Measurements from ENCODE around the gene C1QTNF12.

C1QTNF12 gene

DNA sequence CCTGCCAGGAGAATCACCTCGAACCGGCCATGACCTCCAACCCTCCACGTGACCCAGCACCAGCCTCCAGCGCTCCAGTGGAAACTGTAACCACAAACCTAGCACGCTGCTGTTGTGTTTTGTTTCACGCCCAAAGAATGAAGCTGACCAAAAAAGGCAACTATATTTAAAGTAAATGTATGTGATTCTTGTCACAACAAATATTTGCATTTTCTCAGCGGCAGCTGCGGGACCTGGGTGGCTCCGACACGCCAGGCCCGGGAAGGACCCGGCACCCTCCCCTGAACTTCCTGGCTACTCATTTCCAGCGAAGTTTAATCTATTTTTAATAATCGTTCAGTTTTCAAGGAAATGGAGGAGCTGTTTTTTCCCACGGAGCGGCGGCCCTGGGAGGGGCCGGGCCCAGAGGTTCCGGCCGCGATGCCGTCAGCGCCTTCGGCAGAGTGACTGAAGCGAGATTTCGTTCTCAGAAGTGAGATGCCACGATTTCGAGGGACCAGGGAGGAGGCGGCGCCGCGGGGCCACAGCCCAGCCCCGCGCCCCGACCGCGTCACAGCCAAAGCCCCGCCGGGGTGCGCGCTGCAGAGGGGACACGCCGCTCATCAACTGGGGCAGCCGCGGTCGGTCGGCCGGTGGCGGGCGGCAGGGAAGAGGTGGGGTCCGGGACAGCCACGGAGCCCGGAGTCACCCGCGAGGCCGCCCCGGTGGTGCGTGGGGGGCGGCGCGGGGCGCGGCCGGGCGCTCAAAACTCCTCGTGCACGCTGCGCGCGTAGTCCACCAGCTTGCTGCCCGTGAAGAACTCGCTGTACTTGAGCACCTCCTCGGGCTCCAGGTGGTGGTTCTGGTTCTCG is 29.5 kb downstream of the C1QTNF12 start:
- Histone ChIP-seq H3K4me1 (ENCODE audit: low read depth, poor library complexity, severe bottlenecking) (peaks cover 12% of the 10 kb centered on the region), H2AFZ (ENCODE audit: low read depth) (no peak overlapping the region), H3K27ac (no peak overlapping the region), H3K36me3 (ENCODE audit: insufficient read depth) (no peaks in the 10 kb centered on the region), H3K4me3 (IDR thresholded peaks at IDR 0.05; ENCODE audit: insufficient read depth, low read depth, low read length) (no peak overlapping the region), H3K27me3 (ENCODE audit: insufficient read depth, low read depth) (no peaks in the 10 kb centered on the region), H4K20me1 (ENCODE audit: insufficient read depth) (no peaks in the 10 kb centered on the region), H3K79me2 (ENCODE audit: insufficient read depth, low read depth) (no peaks in the 10 kb centered on the region), H3K9ac (no peak overlapping the region), H3K4me2 (no peak overlapping the region)
- no peak for TF ChIP-seq CTCF (conservative IDR thresholded peaks at IDR 0.05; ENCODE audit: low read depth, low read length)

DNA sequence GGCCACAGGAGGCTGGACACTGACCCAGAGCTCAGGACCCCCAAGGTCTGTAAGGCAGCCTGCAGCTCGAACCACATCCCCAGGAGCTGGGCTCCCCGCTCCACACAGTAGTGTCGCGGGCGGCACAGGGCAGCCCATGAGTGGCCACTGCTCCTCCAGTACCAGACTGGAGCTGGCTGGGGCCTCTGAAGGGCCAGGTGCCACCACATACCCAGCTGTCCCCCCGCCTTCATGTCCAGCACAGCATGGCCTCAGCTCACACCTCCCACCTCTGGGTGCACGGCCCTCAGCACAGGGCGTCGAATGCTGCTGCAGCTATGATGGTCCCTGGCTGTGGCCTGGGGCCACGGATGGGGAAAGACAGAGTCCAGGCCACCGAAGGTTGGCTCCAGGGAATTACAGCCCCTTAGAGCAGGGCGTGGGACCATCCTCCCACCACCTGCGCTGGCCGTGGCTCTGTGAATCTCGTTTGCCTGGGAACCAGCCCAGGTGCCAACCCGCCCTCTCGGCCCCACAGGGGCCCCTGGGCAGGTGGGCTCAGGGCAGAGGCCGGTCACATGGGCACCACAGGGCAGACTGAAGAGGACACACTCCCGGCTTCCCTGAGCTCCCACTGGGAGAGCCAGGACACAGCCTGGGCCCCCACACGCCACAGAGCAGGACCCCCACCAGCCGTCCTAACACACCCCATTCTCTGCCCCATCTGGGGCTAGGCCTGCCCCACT is 30.5 kb downstream of the C1QTNF12 start:
- no peak for TF ChIP-seq CTCF (conservative IDR thresholded peaks at IDR 0.05; ENCODE audit: low read depth, low read length)
- Histone ChIP-seq H3K4me1 (ENCODE audit: low read depth, poor library complexity, severe bottlenecking) (peaks cover 12% of the 10 kb centered on the region), H3K4me2 (no peak overlapping the region), H3K27ac (no peak overlapping the region), H3K27me3 (ENCODE audit: insufficient read depth, low read depth) (no peaks in the 10 kb centered on the region), H3K79me2 (ENCODE audit: insufficient read depth, low read depth) (no peaks in the 10 kb centered on the region), H2AFZ (ENCODE audit: low read depth) (no peak overlapping the region), H3K4me3 (IDR thresholded peaks at IDR 0.05; ENCODE audit: insufficient read depth, low read depth, low read length) (no peak overlapping the region), H3K36me3 (ENCODE audit: insufficient read depth) (no peaks in the 10 kb centered on the region), H3K9ac (no peak overlapping the region), H4K20me1 (ENCODE audit: insufficient read depth) (no peaks in the 10 kb centered on the region)

DNA sequence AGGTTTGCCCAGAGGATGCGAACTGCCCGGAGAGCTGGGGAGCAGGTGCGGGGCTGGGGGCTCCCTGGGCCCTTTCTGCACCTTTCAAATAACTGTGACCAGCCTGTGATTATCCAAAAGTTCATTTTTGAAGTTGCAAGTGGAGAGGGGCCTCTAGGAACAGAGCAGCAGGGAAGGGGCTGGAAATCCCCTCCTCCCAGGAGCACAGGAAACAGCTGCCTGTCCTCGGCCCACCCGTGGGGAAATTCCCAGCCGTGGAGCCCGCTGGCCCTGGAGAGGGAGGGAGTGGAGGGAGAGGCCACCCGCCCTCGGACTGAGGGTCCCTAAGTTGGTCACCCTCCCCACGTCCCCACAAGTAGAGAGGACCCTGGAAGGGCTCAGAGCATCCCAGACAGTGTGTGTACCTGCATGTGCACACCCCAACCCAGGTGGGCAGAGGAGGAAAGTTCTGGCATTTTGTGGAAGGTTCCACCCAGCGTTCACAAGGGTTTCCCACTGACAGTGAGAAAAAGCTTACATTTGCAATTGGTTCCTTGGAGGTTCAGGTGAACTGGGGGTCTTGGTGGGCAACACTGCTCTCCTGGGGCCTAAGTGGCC is 31.3 kb downstream of the C1QTNF12 start:
- Histone ChIP-seq H4K20me1 (ENCODE audit: insufficient read depth) (no peaks in the 10 kb centered on the region), H3K36me3 (ENCODE audit: insufficient read depth) (no peaks in the 10 kb centered on the region), H3K27me3 (ENCODE audit: insufficient read depth, low read depth) (peaks cover 3% of the 10 kb centered on the region; the same call in 1 of the 2 replicates), H3K9ac (no peak overlapping the region), H3K4me1 (ENCODE audit: low read depth, poor library complexity, severe bottlenecking) (peaks cover 12% of the 10 kb centered on the region), H3K4me3 (IDR thresholded peaks at IDR 0.05; ENCODE audit: insufficient read depth, low read depth, low read length) (no peak overlapping the region), H3K27ac (no peak overlapping the region), H2AFZ (ENCODE audit: low read depth) (no peak overlapping the region), H3K4me2 (peak overlapping the region; percentile 48), H3K79me2 (ENCODE audit: insufficient read depth, low read depth) (no peaks in the 10 kb centered on the region)
- no peak for TF ChIP-seq CTCF (conservative IDR thresholded peaks at IDR 0.05; ENCODE audit: low read depth, low read length)

GRCh38 chr1:1213345-1214265 is 32.9 kb downstream of the C1QTNF12 start, which contains the start of gene TNFRSF4:
Gene TNFRSF4 (minus strand): TSS chr1:1214153. CDS start chr1:1214127, 26 bp downstream.
- Histone ChIP-seq H3K27me3 (ENCODE audit: insufficient read depth, low read depth) (peaks cover 18% of the 10 kb centered on the region; the same call in 1 of the 2 replicates), H3K4me1 (ENCODE audit: low read depth, poor library complexity, severe bottlenecking) (peaks cover 19% of the 10 kb centered on the region), H4K20me1 (ENCODE audit: insufficient read depth) (no peaks in the 10 kb centered on the region), H3K27ac (no peak within 1 kb of the TSS), H3K9ac (no peak within 1 kb of the TSS), H3K4me3 (IDR thresholded peaks at IDR 0.05; ENCODE audit: insufficient read depth, low read depth, low read length) (no peak within 1 kb of the TSS), H3K36me3 (ENCODE audit: insufficient read depth) (no peaks in the 10 kb centered on the region), H3K4me2 (peak within 1 kb of the TSS; percentile 48), H3K79me2 (ENCODE audit: insufficient read depth, low read depth) (no peaks in the 10 kb centered on the region), H2AFZ (ENCODE audit: low read depth) (no peak within 1 kb of the TSS)
- no peak for TF ChIP-seq CTCF (conservative IDR thresholded peaks at IDR 0.05; ENCODE audit: low read depth, low read length)
